Psoas muscle (tissue), 8 donors: ENCODE data around the gene PCBP3. TPM values are rescaled to one million over a fixed set of nuclear protein-coding genes. Genes with fewer than 3 reads are reported as not detected.

Experiments used
- ATAC-seq, 4 donors: fragments of 200-7000 bp; cut with Tn5 transposase; one replicate each; pipeline ENCODE4 v1.9.1; 2020; ENCODE audit warnings: moderate library complexity in 3 of 4, mild to moderate bottlenecking in 2 of 4
- DNase-seq, 2 donors: peaks; one replicate each; pipeline ENCODE4 v3.0.0-alpha.2; 2020
- H3K27ac ChIP-seq: fragments of 200-600 bp; one replicate; pipeline ENCODE4 v1.8.0; 2022
- H3K27me3 ChIP-seq, 3 donors: fragments of 200-600 bp in 1 of 3; one replicate each; pipeline versions ENCODE4 v1.6.1 to v1.8.0; 2013 to 2022; ENCODE audit warnings: low read length in 2 of 3, mild to moderate bottlenecking in 2 of 3, moderate library complexity in 1 of 3; ENCODE audit not compliant: insufficient read depth in 3 of 3
- H3K36me3 ChIP-seq, 2 donors: fragments of 200-600 bp in 1 of 2; one replicate each; pipeline versions ENCODE4 v1.6.1 to v1.8.0; 2013 to 2022; ENCODE audit warnings: low read depth in 1 of 2, mild to moderate bottlenecking in 1 of 2, moderate library complexity in 1 of 2; ENCODE audit not compliant: insufficient read depth in 1 of 2
- H3K4me1 ChIP-seq: fragments of 200-600 bp; one replicate; pipeline ENCODE4 v1.8.0; 2022
- H3K4me3 ChIP-seq: fragments of 200-600 bp; one replicate; pipeline ENCODE4 v1.8.0; 2022; ENCODE audit warnings: mild to moderate bottlenecking
- H3K9me3 ChIP-seq: fragments of 200-600 bp; one replicate; pipeline ENCODE4 v1.8.0; 2022
- WGBS, 3 donors: extraction: QIAGEN DNeasy Blood & Tissue Kit; methylation state at CpG; one replicate each; pipeline versions ENCODE4 v1.1.6 to v1.1.7; 2013; 5-methylcytosine and 5-hydroxymethylcytosine counted together
- intact Hi-C, 2 donors: fragments of 100-400 bp; cut with DNase I; formaldehyde crosslinking; loops; one replicate each; pipeline versions ENCODE4 v1.11.0 to v1.14.2; 2022
- polyA plus RNA-seq, 3 donors: library from polyadenylated mRNA; stranded (reverse); fragments of 200-250 nt; gene quantifications; one replicate each; pipeline ENCODE4 v1.2.3, GENCODE V29; 2013
- total RNA-seq, 4 donors: library from RNA; stranded (reverse); fragmentation: NEBNext Ultra II Directional in 2 of 4; extraction: Animal tissue kit (Norgen Biotek cat#: 25700) in 2 of 4; gene quantifications; one replicate each; pipeline versions ENCODE4 v1.2.1 to v1.2.4, GENCODE V29; 2021 to 2023
- TF ChIP-seq, protein P1 (sequence below): fragments of 200-600 bp; IDR thresholded peaks from one replicate; pipeline ENCODE4 v1.8.0; 2022; ENCODE audit warnings: antibody characterized with exemption
- donor health status: healthy with polysubstance abuse.
- donor health status: DM: no; HTN: no; CAD: no; lungs with moderate emphysema.
- donor health status: Bipolar disorder and iron deficiency.
- donor health status: healthy.
- donor health status: DM: yes; HTN: yes; CAD: no.
- donor health status: DM: no; HTN: no; CAD: no.
- donor health status: DM: no; HTN: no; CAD: no.
- donor health status: DM: yes; HTN: yes; CAD: no.

The PCBP3 gene
- total and polyA plus RNA-seq, 7 donors: 0.10 to 0.91 (median 0.33) TPM; not detected in 1

DNA sequence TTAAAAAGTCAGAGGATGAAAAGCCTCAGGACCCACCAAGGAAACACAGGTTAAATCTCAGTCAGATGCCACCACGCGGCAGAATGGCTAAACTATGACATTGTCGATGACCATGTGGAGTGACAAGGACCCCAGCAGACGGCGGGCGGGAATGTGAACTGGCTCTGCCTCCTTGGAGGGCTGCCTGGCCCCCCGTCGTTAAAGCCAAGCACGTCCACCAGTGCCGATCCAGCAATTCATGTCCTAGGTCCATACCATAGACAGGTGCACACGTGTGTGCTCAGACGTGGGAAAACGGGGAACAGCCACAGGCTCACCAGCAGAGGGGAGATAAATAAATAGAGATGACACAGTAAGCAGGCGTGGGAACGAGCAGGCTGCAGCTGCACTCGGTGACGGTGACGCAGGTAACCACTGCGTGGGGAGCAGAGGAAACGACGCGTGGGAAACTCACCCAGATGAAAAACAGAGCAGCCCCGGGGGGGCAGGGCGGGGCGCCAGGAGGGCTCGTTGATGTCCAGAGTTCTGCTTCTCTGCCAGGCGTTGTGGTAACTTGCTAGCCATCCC lies 28.3 kb upstream of the PCBP3 start:
- Histone ChIP-seq H3K27ac (no peak overlapping the region), H3K9me3 (no peaks in the 10 kb centered on the region), H3K36me3 (no peaks in the 10 kb centered on the region), H3K4me3 (no peak overlapping the region), H3K4me1 (no peaks in the 10 kb centered on the region), H3K27me3 (peaks cover 0 to 83% (median 12%) of the 10 kb centered on the region in 3 donors)
- 23 to 33% (median 32%) methylated on average over 27 of the region's 27 CpGs for WGBS, 3 donors
- TF ChIP-seq, protein P1, sequence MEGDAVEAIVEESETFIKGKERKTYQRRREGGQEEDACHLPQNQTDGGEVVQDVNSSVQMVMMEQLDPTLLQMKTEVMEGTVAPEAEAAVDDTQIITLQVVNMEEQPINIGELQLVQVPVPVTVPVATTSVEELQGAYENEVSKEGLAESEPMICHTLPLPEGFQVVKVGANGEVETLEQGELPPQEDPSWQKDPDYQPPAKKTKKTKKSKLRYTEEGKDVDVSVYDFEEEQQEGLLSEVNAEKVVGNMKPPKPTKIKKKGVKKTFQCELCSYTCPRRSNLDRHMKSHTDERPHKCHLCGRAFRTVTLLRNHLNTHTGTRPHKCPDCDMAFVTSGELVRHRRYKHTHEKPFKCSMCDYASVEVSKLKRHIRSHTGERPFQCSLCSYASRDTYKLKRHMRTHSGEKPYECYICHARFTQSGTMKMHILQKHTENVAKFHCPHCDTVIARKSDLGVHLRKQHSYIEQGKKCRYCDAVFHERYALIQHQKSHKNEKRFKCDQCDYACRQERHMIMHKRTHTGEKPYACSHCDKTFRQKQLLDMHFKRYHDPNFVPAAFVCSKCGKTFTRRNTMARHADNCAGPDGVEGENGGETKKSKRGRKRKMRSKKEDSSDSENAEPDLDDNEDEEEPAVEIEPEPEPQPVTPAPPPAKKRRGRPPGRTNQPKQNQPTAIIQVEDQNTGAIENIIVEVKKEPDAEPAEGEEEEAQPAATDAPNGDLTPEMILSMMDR: no peak
- no peak for DNase-seq
- no peak for ATAC-seq
- intact Hi-C loops: no loop called here

DNA sequence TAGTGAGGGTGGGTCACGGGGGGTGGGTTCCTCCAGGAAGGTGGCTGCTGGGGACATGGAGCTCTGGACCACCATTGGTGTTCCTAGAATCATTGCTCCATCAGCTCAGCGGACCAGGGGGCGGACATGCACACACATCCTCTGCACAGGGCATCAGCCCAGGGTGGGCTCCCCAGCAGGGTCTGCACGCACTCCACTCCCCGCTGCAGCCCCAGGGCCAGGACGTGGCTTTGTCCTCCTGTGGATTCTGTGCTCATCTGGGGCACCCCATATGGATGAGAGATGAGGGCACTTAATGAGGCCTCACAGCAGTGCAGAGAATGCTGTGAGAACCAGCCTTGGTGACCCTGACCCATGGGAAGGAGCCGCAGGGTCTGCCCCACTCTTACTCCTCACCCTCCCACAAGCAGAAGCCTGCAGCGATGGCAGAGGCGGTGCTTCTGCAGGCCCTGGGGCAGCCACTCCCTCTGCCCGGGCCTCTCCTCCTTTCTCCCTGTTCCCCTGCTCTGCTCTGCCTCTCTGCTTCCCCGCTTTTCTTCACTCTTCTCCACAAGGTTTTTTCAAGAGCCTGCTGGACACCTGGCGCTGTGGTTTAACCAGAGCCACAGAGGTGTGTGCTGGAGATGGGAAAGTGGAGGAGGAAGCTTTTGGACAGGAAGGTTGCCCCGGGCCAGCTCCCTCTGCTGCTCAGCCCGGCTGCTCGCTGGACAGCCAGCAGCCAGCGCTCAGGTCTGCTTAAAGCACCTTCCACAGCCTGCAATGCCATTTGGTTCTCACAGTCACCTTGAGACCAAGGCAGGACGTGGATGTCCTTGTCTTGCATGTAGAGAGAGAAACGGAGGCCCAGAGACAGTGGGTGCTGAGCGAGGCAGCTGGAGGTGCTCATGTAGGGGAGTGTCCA lies 26.3 kb upstream of the PCBP3 start:
- H3K9me3 ChIP-seq: no peaks in the 10 kb centered on the region
- no peaks in the 10 kb centered on the region for H3K36me3 ChIP-seq
- ATAC-seq (no peak), DNase-seq (no peak)
- H3K27me3 ChIP-seq: peaks cover 0 to 71% (median 12%) of the 10 kb centered on the region in 3 donors
- 64 to 69% (median 65%) methylated on average over 19 of the region's 19 CpGs for WGBS, 3 donors
- H3K4me1 ChIP-seq: no peaks in the 10 kb centered on the region
- H3K27ac ChIP-seq: no peak overlapping the region
- TF ChIP-seq, protein P1: no peak
- H3K4me3 ChIP-seq: no peak overlapping the region
- intact Hi-C loops: no loop called here

DNA sequence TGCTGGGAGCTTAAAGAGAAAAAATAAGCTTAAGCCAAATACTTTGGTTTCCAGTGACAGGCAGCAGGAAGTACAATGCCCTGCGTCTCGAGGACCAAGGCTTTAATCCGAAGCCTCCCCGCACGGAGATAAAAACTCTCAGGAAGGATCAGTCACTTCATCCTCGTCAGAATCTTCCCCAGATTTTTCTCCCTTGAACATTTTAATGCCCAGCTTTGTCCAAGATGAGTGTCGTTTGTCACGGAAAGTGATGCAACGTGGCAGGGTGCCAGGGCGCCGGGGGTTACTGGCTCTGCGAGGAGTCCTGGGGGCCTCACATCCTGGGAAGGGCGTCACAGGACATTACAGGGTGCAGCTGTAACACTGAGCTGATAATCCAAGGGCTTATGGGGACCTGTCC lies 25.2 kb upstream of the PCBP3 start:
- TF ChIP-seq, protein P1: no peak
- DNase-seq (no peak), ATAC-seq (no peak)
- WGBS, 3 donors: 8 to 13% (median 10%) methylated on average over 13 of the region's 13 CpGs
- no peaks in the 10 kb centered on the region for H3K36me3 ChIP-seq
- H3K4me3 ChIP-seq: no peak overlapping the region
- H3K9me3 ChIP-seq: no peaks in the 10 kb centered on the region
- H3K4me1 ChIP-seq: no peaks in the 10 kb centered on the region
- no peak overlapping the region for H3K27ac ChIP-seq
- intact Hi-C loops: no loop called here
- H3K27me3 ChIP-seq: peaks cover 0 to 66% (median 9%) of the 10 kb centered on the region in 3 donors

DNA sequence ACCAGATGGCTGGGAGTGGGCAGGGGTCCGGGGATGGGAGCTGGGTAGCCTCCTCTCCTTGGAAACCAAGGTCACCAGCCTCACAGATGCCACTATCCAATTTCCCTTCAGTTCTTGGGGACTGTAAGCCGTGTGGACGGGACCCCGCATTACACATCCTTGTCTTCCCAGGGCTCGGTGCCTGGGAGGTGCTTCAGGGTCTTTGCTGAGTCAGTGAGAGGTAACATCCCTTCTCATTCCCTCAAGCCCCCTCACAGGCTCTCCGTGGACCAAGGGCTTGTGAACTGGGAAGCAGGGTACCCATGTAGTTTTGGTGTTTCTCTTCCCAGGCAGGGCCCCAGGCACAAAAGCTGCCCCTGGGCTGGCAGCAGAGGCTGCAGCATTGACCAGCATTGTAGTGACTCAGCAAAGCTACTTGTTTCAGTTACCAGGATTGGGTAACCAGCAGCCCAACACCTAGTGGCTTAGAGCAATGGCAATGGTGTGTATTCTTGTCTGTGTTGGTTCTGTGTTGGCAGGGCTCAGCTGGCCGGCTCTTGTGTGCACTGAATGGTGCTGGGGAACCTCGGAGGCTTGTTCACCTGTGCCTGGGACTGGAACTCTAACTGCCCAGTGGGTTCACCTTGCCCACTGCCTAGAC lies 24.6 kb upstream of the PCBP3 start:
- H3K9me3 ChIP-seq: no peaks in the 10 kb centered on the region
- no peak overlapping the region for H3K27ac ChIP-seq
- peaks cover 0 to 60% (median 7%) of the 10 kb centered on the region in 3 donors for H3K27me3 ChIP-seq
- intact Hi-C loops: no loop called here
- 74 to 83% (median 78%) methylated on average over 8 of the region's 8 CpGs for WGBS, 3 donors
- no peak for ATAC-seq
- H3K4me1 ChIP-seq: no peaks in the 10 kb centered on the region
- TF ChIP-seq, protein P1: no peak
- DNase-seq: no peak
- H3K4me3 ChIP-seq: no peak overlapping the region
- no peaks in the 10 kb centered on the region for H3K36me3 ChIP-seq
